Neuronal stem cell (in vitro differentiated cells): ENCODE measurements around the gene CFAP68.

Source experiments
- DNase-seq: peaks from one replicate; pipeline ENCODE4 v3.0.0-alpha.2; 2013; ENCODE audit warnings: low spot score
- H2AFZ ChIP-seq: one replicate; pipeline ENCODE4 v1.6.1; 2013; ENCODE audit warnings: mild to moderate bottlenecking, low read length, inconsistent platforms
- H2AK5ac ChIP-seq: 2 replicates; pipeline ENCODE4 v1.6.1; 2013; ENCODE audit warnings: low read depth, mild to moderate bottlenecking, inconsistent platforms, low read length, moderate library complexity, mixed read lengths
- H2BK120ac ChIP-seq: 2 replicates; pipeline ENCODE4 v1.6.1; 2013; ENCODE audit warnings: low read depth, mild to moderate bottlenecking, inconsistent platforms, low read length, moderate library complexity, mixed read lengths
- H2BK12ac ChIP-seq: one replicate; pipeline ENCODE4 v1.6.1; 2013; ENCODE audit warnings: low read length, inconsistent platforms
- H2BK15ac ChIP-seq: 2 replicates; pipeline ENCODE4 v1.6.1; 2013; ENCODE audit warnings: mild to moderate bottlenecking, low read length, inconsistent platforms, mixed read lengths
- H2BK5ac ChIP-seq: one replicate; pipeline ENCODE4 v1.6.1; 2013; ENCODE audit warnings: inconsistent platforms, mild to moderate bottlenecking, low read length, moderate library complexity
- H3K14ac ChIP-seq: one replicate; pipeline ENCODE4 v1.6.1; 2013; ENCODE audit warnings: low read length, inconsistent platforms
- H3K18ac ChIP-seq: 2 replicates; pipeline ENCODE4 v1.6.1; 2013; ENCODE audit warnings: low read length, inconsistent platforms
- H3K23ac ChIP-seq: 2 replicates; pipeline ENCODE4 v1.6.1; 2013; ENCODE audit warnings: low read depth, mild to moderate bottlenecking, mixed read lengths, low read length, inconsistent platforms; ENCODE audit not compliant: poor library complexity
- H3K27ac ChIP-seq: replicated peaks from 3 replicates; pipeline ENCODE4 v1.5.1; 2013; ENCODE audit warnings: low read length, inconsistent platforms
- H3K27me3 ChIP-seq, 3 experiments: 2 replicates each; pipeline ENCODE4 v1.6.1; 2013; ENCODE audit warnings: low read length in 3 of 3, mild to moderate bottlenecking in 2 of 3, inconsistent platforms in 1 of 3, low read depth in 1 of 3, mixed read lengths in 1 of 3, moderate library complexity in 1 of 3; ENCODE audit not compliant: control insufficient read depth in 3 of 3, insufficient read depth in 3 of 3
- H3K36me3 ChIP-seq, 2 donors: replicated peaks in 1 of 2; 2 replicates each; pipeline ENCODE4 v1.6.1; 2013; ENCODE audit warnings: low read length in 2 of 2; ENCODE audit not compliant: control insufficient read depth in 2 of 2, insufficient read depth in 2 of 2
- H3K4ac ChIP-seq: 2 replicates; pipeline ENCODE4 v1.6.1; 2013; ENCODE audit warnings: inconsistent platforms, mild to moderate bottlenecking, low read length, moderate library complexity
- H3K4me1 ChIP-seq, 2 donors: 1 replicate in 1 of 2; 2 replicates in 1 of 2; pipeline ENCODE4 v1.6.1; 2013; ENCODE audit warnings: low read length in 2 of 2, low read depth in 1 of 2; ENCODE audit not compliant: control insufficient read depth in 2 of 2, insufficient read depth in 1 of 2
- H3K4me2 ChIP-seq: one replicate; pipeline ENCODE4 v1.6.1; 2013; ENCODE audit warnings: mild to moderate bottlenecking, low read length, inconsistent platforms; ENCODE audit not compliant: insufficient read depth, poor library complexity, severe bottlenecking
- H3K4me3 ChIP-seq, 2 donors: 2 replicates each; pipeline ENCODE4 v1.5.1; 2013; ENCODE audit warnings: low read length in 2 of 2, mild to moderate bottlenecking in 2 of 2, inconsistent platforms in 1 of 2, moderate library complexity in 1 of 2
- H3K79me1 ChIP-seq: one replicate; pipeline ENCODE4 v1.6.1; 2013; ENCODE audit warnings: low read depth, mild to moderate bottlenecking, inconsistent platforms, low read length, moderate library complexity
- H3K9ac ChIP-seq: one replicate; pipeline ENCODE4 v1.6.1; 2013; ENCODE audit warnings: mild to moderate bottlenecking, low read depth, low read length, inconsistent platforms; ENCODE audit not compliant: poor library complexity
- H3K9me3 ChIP-seq, 2 donors: replicated peaks in 1 of 2; 2 replicates each; pipeline versions ENCODE3 to v1.6.1; 2013; ENCODE audit warnings: low read length in 2 of 2, mild to moderate bottlenecking in 2 of 2, inconsistent platforms in 1 of 2, low read depth in 1 of 2, mixed read lengths in 1 of 2, moderate library complexity in 1 of 2; ENCODE audit not compliant: control insufficient read depth in 2 of 2, insufficient read depth in 1 of 2
- H4K8ac ChIP-seq: one replicate; pipeline ENCODE4 v1.6.1; 2013; ENCODE audit warnings: low read depth, mild to moderate bottlenecking, inconsistent platforms, low read length, moderate library complexity
- H4K91ac ChIP-seq: one replicate; pipeline ENCODE4 v1.6.1; 2013; ENCODE audit warnings: low read length, low read depth, mild to moderate bottlenecking, inconsistent platforms; ENCODE audit not compliant: poor library complexity
- WGBS, 2 donors: extraction: QIAGEN DNeasy Blood & Tissue Kit; methylation state at CpG; one replicate each; pipeline ENCODE4 v1.1.7; 2013; ENCODE audit warnings: missing lambda C conversion rate in 2 of 2, mixed read lengths in 1 of 2; ENCODE audit not compliant: insufficient read length in 2 of 2, insufficient replicate concordance in 1 of 2; ENCODE audit errors: extremely low coverage in 2 of 2; 5-methylcytosine and 5-hydroxymethylcytosine counted together

The CFAP68 gene

DNA sequence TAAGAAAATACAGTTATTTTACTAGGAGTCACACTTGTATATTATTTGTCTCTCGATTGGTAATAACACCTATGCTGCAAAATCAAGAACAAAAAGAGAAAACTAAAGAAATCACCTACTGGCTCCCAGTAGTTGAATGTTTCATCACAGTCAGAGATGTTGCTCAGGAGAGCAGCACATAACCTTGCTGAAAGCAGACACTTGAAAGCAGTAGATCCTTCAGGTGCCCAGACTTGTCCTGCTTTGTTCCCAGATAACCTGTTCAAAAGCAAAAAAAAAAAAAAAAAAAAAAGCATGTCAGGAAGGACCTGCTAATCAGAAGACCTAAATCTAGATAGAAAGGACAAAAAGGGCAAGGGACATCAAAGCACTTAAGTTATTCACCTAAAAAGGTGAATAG, 9.2 kb upstream of the CFAP68 start:
- no peak overlapping the region for H4K8ac ChIP-seq
- no peak overlapping the region for H2BK5ac ChIP-seq
- H2BK12ac ChIP-seq: no peak overlapping the region
- peaks cover 7 to 43% of the 10 kb centered on the region in 2 donors for H3K36me3 ChIP-seq
- no peak overlapping the region for H3K23ac ChIP-seq
- no peaks in the 10 kb centered on the region for H3K27me3 ChIP-seq
- no peak for DNase-seq
- H2AK5ac ChIP-seq: no peak overlapping the region
- no peak overlapping the region for H3K14ac ChIP-seq
- H3K18ac ChIP-seq: no peak overlapping the region
- no CpG with 5 or more reads among the region's 1 CpG for WGBS, 2 donors
- peak overlapping the region in 1 of 2 donors; percentile 82 for H3K4me3 ChIP-seq
- H4K91ac ChIP-seq: no peak overlapping the region
- no peaks in the 10 kb centered on the region for H3K4me1 ChIP-seq
- H3K9ac ChIP-seq: no peak overlapping the region
- H2BK120ac ChIP-seq: no peak overlapping the region
- H3K9me3 ChIP-seq: no peaks in the 10 kb centered on the region
- no peak overlapping the region for H2AFZ ChIP-seq
- no peaks in the 10 kb centered on the region for H3K79me1 ChIP-seq
- H3K27ac ChIP-seq: no peak overlapping the region
- H3K4ac ChIP-seq: no peak overlapping the region
- H2BK15ac ChIP-seq: no peak overlapping the region
- no peak overlapping the region for H3K4me2 ChIP-seq

- no peaks in the 10 kb centered on the region for H3K79me1 ChIP-seq
- no peak overlapping the region for H3K27ac ChIP-seq
- H3K9me3 ChIP-seq: no peaks in the 10 kb centered on the region
- H3K18ac ChIP-seq: no peak overlapping the region
- H2AFZ ChIP-seq: peak overlapping the region; percentile 100
- H3K4me2 ChIP-seq: peak overlapping the region; percentile 41
- H3K4me3 ChIP-seq: peak overlapping the region; percentile 82 to 88
- no peak overlapping the region for H2BK15ac ChIP-seq
- H3K27me3 ChIP-seq: no peaks in the 10 kb centered on the region
- H2BK12ac ChIP-seq: no peak overlapping the region
- no peak overlapping the region for H2AK5ac ChIP-seq
- no peak overlapping the region for H3K4ac ChIP-seq
- no peak overlapping the region for H4K8ac ChIP-seq
- no peak overlapping the region for H2BK120ac ChIP-seq
- H3K4me1 ChIP-seq: no peaks in the 10 kb centered on the region
- peaks cover 7 to 43% of the 10 kb centered on the region in 2 donors for H3K36me3 ChIP-seq
- DNase-seq: no peak
- peak overlapping the region; percentile 87 for H3K9ac ChIP-seq
- H2BK5ac ChIP-seq: no peak overlapping the region
- H3K14ac ChIP-seq: no peak overlapping the region
- H3K23ac ChIP-seq: no peak overlapping the region
- H4K91ac ChIP-seq: no peak overlapping the region
Observed at GRCh38 chr11:111870522-111870885, 8.8 kb upstream of the CFAP68 start.

- no peak within 1 kb of the TSS for H3K4ac ChIP-seq
- H2AK5ac ChIP-seq: no peak within 1 kb of the TSS
- no peak within 1 kb of the TSS for H2BK5ac ChIP-seq
- H3K23ac ChIP-seq: peak within 1 kb of the TSS; percentile 66
- WGBS, 2 donors: no CpG with 5 or more reads among the region's 51 CpGs
- H3K4me1 ChIP-seq: no peaks in the 10 kb centered on the region
- no peak within 1 kb of the TSS for H2BK12ac ChIP-seq
- DNase-seq: peak; percentile 68
- no peak within 1 kb of the TSS for H3K14ac ChIP-seq
- H3K27me3 ChIP-seq: no peaks in the 10 kb centered on the region
- no peak within 1 kb of the TSS for H2BK120ac ChIP-seq
- peak within 1 kb of the TSS; percentile 82 to 88 for H3K4me3 ChIP-seq
- H3K4me2 ChIP-seq: peak within 1 kb of the TSS; percentile 41
- H3K9me3 ChIP-seq: no peaks in the 10 kb centered on the region
- no peak within 1 kb of the TSS for H4K8ac ChIP-seq
- peak within 1 kb of the TSS; percentile 87 for H3K9ac ChIP-seq
- H2BK15ac ChIP-seq: no peak within 1 kb of the TSS
- H2AFZ ChIP-seq: peak within 1 kb of the TSS; percentile 100
- no peaks in the 10 kb centered on the region for H3K79me1 ChIP-seq
- H3K18ac ChIP-seq: peak within 1 kb of the TSS; percentile 78
- peak within 1 kb of the TSS; percentile 75 for H3K27ac ChIP-seq
- H3K36me3 ChIP-seq: peaks cover 7 to 40% of the 10 kb centered on the region in 2 donors
- H4K91ac ChIP-seq: no peak within 1 kb of the TSS
Observed at GRCh38 chr11:111870886-111871692, 8.3 kb upstream of the CFAP68 start, which contains the start of gene ALG9. Gene ALG9, minus strand, starts transcription at chr11:111871581. Its CDS starts 99 bp downstream, at chr11:111871482.

DNA sequence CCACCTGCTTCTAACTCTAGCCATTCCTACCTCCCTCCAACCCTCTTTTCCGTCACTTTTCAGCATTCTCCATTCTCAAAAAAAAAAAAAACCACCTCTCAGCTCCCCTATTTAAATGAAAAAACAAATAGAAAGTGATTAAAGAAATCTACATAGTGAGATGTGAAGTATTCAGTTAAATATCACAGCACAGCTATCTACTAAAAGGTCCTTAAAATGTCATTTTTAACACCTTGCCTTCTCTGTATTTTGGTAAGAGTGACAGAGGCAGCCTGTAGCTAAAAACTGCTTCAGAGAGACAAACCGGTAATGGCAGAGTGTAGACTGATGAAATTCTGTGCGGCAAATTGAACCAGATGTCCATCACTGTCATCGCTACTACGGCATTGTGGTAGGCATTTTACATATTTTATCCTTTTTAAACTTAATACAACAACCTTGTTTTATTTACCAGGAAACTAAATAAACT, 7.6 kb upstream of the CFAP68 start:
- H3K27me3 ChIP-seq: no peaks in the 10 kb centered on the region
- no peak overlapping the region for H3K14ac ChIP-seq
- H3K79me1 ChIP-seq: no peaks in the 10 kb centered on the region
- no peak overlapping the region for H3K18ac ChIP-seq
- H3K36me3 ChIP-seq: peaks cover 4 to 33% of the 10 kb centered on the region in 2 donors
- no peak overlapping the region for H2BK120ac ChIP-seq
- no peak overlapping the region for H2BK12ac ChIP-seq
- no peak overlapping the region for H3K9ac ChIP-seq
- DNase-seq: no peak
- H2BK15ac ChIP-seq: no peak overlapping the region
- no peak overlapping the region for H3K23ac ChIP-seq
- H3K27ac ChIP-seq: no peak overlapping the region
- WGBS, 2 donors: no CpG with 5 or more reads among the region's 5 CpGs
- H3K4ac ChIP-seq: no peak overlapping the region
- H4K91ac ChIP-seq: no peak overlapping the region
- H3K9me3 ChIP-seq: no peaks in the 10 kb centered on the region
- no peaks in the 10 kb centered on the region for H3K4me1 ChIP-seq
- H3K4me2 ChIP-seq: no peak overlapping the region
- H2AFZ ChIP-seq: peak overlapping the region; percentile 100
- H4K8ac ChIP-seq: no peak overlapping the region
- no peak overlapping the region for H2BK5ac ChIP-seq
- no peak overlapping the region for H2AK5ac ChIP-seq
- peak overlapping the region in 1 of 2 donors; percentile 82 for H3K4me3 ChIP-seq
